Esophagus muscularis mucosa (tissue), 4 donors: ENCODE measurements around the gene KBTBD2.

Source experiments
- EP300 ChIP-seq: sonication (generic); formaldehyde crosslinking; IDR thresholded peaks from one replicate; pipeline ENCODE4 v1.6.1; 2017; ENCODE audit warnings: antibody characterized with exemption
- POLR2A ChIP-seq: fragments of 450-650 bp; IDR thresholded peaks from one replicate; pipeline ENCODE4 v1.6.1; 2017; ENCODE audit warnings: antibody characterized with exemption, moderate library complexity, mild to moderate bottlenecking, low read depth
- POLR2AphosphoS5 ChIP-seq, 2 donors: sonication (generic); formaldehyde crosslinking; IDR thresholded peaks; one replicate each; pipeline ENCODE4 v1.6.1; 2017; ENCODE audit warnings: antibody characterized with exemption in 2 of 2
- TF ChIP-seq, protein P1 (sequence below), 3 experiments: fragments of 200-600 bp in 2 of 3; fragments of 450-650 bp in 1 of 3; sonication (generic) in 2 of 3; IDR thresholded peaks; one replicate each; pipeline ENCODE4 v1.5.1; 2017 to 2019; ENCODE audit warnings: antibody characterized with exemption in 3 of 3, mild to moderate bottlenecking in 2 of 3, moderate library complexity in 1 of 3

DNA sequence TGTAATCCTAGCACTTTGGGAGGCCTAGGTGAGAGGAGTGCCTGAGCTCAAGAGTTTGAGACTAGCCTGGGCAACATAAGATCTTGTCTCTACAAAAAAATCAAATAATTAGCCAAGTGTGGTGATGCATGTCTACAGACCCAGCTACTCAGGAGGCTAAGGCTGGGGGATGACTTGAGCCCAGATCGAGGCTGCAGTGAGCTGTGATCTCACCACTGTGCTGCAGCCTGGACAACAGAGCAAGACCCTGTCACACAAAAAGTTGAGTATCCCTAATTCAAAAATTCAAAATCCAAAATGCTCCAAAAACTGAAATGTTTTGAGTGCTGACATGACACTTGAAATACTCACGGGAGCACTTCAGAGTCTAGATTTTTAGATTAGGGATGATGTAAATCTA, 19.1 kb downstream of the KBTBD2 start:
- TF ChIP-seq POLR2AphosphoS5 (IDR thresholded peaks at IDR 0.05), result no peak
- TF ChIP-seq, protein P1, sequence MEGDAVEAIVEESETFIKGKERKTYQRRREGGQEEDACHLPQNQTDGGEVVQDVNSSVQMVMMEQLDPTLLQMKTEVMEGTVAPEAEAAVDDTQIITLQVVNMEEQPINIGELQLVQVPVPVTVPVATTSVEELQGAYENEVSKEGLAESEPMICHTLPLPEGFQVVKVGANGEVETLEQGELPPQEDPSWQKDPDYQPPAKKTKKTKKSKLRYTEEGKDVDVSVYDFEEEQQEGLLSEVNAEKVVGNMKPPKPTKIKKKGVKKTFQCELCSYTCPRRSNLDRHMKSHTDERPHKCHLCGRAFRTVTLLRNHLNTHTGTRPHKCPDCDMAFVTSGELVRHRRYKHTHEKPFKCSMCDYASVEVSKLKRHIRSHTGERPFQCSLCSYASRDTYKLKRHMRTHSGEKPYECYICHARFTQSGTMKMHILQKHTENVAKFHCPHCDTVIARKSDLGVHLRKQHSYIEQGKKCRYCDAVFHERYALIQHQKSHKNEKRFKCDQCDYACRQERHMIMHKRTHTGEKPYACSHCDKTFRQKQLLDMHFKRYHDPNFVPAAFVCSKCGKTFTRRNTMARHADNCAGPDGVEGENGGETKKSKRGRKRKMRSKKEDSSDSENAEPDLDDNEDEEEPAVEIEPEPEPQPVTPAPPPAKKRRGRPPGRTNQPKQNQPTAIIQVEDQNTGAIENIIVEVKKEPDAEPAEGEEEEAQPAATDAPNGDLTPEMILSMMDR (IDR thresholded peaks at IDR 0.05), result no peak
- no peak for TF ChIP-seq POLR2A
- TF ChIP-seq EP300, result no peak
